ENCODE data around the gene KCMF1. TPM values are rescaled to one million over a fixed set of nuclear protein-coding genes. Genes with fewer than 3 reads are reported as not detected.

Gene KCMF1
- total RNA-seq, 1 donor from 2014 or later: 29.7 TPM

DNA sequence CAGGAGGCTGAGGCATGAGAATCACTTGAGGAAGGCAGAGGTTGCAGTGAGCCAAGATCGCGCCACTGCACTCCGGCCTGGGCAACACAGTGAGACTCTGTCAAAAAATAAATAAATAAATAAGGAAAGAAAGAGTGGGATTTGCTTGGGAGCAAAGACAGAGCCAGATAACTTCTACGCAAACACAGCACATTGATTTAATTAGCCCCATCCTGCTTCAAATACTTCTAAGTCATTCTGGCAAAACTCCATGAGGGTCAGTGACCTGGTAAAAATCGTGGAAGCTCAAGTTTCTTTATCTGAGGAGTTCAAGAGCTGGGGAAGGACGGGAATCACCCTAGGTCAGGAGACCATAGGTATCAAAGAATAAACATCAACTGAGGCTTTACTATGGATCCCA lies 91.6 kb downstream of the KCMF1 start:
- TF ChIP-seq, protein P1, sequence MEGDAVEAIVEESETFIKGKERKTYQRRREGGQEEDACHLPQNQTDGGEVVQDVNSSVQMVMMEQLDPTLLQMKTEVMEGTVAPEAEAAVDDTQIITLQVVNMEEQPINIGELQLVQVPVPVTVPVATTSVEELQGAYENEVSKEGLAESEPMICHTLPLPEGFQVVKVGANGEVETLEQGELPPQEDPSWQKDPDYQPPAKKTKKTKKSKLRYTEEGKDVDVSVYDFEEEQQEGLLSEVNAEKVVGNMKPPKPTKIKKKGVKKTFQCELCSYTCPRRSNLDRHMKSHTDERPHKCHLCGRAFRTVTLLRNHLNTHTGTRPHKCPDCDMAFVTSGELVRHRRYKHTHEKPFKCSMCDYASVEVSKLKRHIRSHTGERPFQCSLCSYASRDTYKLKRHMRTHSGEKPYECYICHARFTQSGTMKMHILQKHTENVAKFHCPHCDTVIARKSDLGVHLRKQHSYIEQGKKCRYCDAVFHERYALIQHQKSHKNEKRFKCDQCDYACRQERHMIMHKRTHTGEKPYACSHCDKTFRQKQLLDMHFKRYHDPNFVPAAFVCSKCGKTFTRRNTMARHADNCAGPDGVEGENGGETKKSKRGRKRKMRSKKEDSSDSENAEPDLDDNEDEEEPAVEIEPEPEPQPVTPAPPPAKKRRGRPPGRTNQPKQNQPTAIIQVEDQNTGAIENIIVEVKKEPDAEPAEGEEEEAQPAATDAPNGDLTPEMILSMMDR (IDR thresholded peaks at IDR 0.05): no peak
- no peak for TF ChIP-seq POLR2A (IDR thresholded peaks at IDR 0.05)
- no peak for TF ChIP-seq POLR2AphosphoS5 (IDR thresholded peaks at IDR 0.05; ENCODE audit: insufficient read depth in 1 of 2, low read depth in 1 of 2)
- H3K9me3 ChIP-seq: no peaks in the 10 kb centered on the region
- DNase-seq (ENCODE audit: extremely low spot score in 2 of 2): no peak
- H3K27me3 ChIP-seq: no peaks in the 10 kb centered on the region
- intact Hi-C loops (cut with DNase I): no loop called here
- peaks cover 18% of the 10 kb centered on the region for H3K4me1 ChIP-seq
- H3K4me3 ChIP-seq: no peak overlapping the region
- no peak overlapping the region for H3K27ac ChIP-seq
- H3K36me3 ChIP-seq: no peaks in the 10 kb centered on the region

DNA sequence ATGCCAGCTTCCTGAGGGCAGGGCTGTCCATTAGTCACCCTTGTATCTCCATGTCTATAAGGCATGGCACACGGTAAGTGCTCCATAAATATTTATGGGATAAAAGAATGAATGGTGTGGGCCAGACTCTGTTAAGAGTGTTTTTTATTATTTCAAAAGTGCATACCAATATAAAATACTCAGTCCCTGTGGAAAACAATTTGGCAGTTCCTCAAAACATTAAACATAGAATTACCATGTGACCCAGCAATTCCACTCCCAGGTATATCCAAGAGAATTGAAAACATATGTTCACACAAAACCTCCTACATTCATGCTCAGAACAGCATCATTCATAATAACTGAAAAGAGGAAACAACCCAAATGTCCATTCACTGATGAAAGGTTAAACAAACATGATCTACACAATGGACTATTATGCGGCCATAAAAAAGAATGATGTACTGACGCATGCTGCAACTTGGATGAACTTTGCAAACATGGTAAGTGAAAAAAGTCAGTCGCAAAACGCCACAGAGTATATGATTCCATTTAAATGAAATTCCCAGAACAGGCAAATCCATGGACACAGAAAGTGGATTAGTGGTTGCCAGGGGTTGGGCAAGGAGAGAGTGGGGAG lies 93.1 kb downstream of the KCMF1 start:
- Histone ChIP-seq H3K27ac (no peak overlapping the region), H3K9me3 (no peaks in the 10 kb centered on the region), H3K4me3 (no peak overlapping the region), H3K27me3 (no peaks in the 10 kb centered on the region), H3K36me3 (no peaks in the 10 kb centered on the region), H3K4me1 (peaks cover 5% of the 10 kb centered on the region)
- intact Hi-C loops (cut with DNase I): no loop called here
- DNase-seq (ENCODE audit: extremely low spot score in 2 of 2): no peak
- TF ChIP-seq, protein P1 (IDR thresholded peaks at IDR 0.05): no peak
- TF ChIP-seq POLR2A (IDR thresholded peaks at IDR 0.05) (no peak), POLR2AphosphoS5 (IDR thresholded peaks at IDR 0.05; ENCODE audit: insufficient read depth in 1 of 2, low read depth in 1 of 2) (no peak)

DNA sequence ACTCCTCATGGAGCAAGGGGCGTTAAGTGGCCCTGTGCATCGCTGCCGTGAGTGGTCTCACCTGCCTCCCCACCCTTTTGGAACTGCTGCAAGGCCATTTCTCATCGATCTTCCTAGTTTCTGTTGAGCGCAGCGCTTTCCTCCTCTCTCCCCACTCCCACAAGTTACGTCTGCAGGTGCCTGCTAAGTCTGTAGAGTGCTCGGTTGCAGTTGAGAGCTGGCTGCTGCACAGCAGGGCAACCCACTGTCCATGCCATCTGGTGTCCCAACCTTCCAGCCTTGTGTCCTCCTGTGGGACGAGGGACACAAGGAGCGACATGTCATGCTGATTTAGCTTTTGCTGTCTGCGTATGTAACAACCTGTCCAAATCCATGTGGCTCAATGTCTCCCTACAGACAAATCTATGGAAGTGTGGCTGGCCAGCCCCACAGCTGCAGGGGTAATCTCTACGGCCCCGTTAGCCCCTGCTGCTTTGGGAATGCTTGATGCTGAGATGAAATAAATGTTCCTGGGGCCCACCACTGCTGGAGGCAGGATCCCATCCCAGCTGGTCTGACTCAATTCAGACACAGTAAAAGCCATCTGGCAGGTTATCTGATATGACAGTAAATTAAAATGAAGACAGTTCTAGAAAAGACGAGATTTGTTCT lies 94.1 kb downstream of the KCMF1 start:
- H3K9me3 ChIP-seq: no peaks in the 10 kb centered on the region
- DNase-seq (ENCODE audit: extremely low spot score in 2 of 2): no peak
- intact Hi-C loops (cut with DNase I): loop anchor here (5.0 kb wide), 1 partner anchor 232 kb away; no protein-coding TSS in a partner anchor
- no peak overlapping the region for H3K4me3 ChIP-seq
- H3K36me3 ChIP-seq: no peaks in the 10 kb centered on the region
- H3K27ac ChIP-seq: no peak overlapping the region
- H3K27me3 ChIP-seq: no peaks in the 10 kb centered on the region
- H3K4me1 ChIP-seq: peaks cover 5% of the 10 kb centered on the region
- TF ChIP-seq POLR2AphosphoS5 (IDR thresholded peaks at IDR 0.05; ENCODE audit: insufficient read depth in 1 of 2, low read depth in 1 of 2): no peak
- TF ChIP-seq, protein P1 (IDR thresholded peaks at IDR 0.05): no peak
- no peak for TF ChIP-seq POLR2A (IDR thresholded peaks at IDR 0.05)

DNA sequence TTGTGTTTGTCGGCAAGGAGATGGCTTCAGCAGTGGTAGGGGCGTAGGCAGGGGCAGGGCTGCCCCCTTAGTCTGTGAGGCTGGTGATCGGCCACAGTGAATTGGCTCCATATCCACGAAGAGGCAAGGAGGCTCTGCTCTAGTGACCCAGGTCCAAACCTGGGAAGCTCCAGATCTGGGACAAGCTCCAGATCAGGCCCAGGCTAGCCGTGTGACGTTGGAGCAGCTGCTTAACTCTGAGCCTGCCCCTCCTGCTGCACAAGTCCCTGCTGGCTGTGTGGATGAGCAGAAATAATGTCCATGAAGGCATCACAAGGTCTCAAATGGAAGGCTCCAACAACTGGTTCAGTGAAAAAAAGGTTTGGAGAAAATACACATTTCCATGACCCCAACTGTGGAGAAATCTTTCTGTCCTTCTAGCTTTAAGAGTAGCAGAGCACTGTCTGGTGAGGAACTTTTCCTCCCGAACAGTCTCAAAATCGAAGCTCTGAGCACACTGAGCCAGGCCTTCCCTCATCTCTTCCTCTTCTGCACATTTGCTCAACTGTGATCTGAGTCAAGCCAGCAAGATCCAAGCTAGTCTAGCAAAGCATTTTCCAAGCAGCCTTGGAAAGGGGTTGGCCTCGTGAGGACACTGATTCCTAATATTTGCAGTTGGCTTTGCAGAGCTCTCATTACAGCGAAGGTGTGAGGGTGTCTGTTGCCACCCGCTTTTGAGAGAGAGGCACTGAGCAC lies 95.2 kb downstream of the KCMF1 start:
- Histone ChIP-seq H3K4me1 (peaks cover 5% of the 10 kb centered on the region), H3K9me3 (no peaks in the 10 kb centered on the region), H3K4me3 (no peak overlapping the region), H3K27me3 (no peaks in the 10 kb centered on the region), H3K27ac (no peak overlapping the region), H3K36me3 (no peaks in the 10 kb centered on the region)
- DNase-seq (ENCODE audit: extremely low spot score in 2 of 2): no peak
- intact Hi-C loops (cut with DNase I): loop anchor here (5.0 kb wide), 1 partner anchor 231 kb away; no protein-coding TSS in a partner anchor
- TF ChIP-seq POLR2AphosphoS5 (IDR thresholded peaks at IDR 0.05; ENCODE audit: insufficient read depth in 1 of 2, low read depth in 1 of 2) (no peak), POLR2A (IDR thresholded peaks at IDR 0.05) (no peak)
- TF ChIP-seq, protein P1 (IDR thresholded peaks at IDR 0.05): no peak
